ENCODE data around the gene COL9A3. TPM values are rescaled to one million over a fixed set of nuclear protein-coding genes. Genes with fewer than 3 reads are reported as not detected.
A peak's percentile ranks its signal among the peaks of the same experiment; 100 is the strongest.

COL9A3 gene
- total and polyA plus RNA-seq, 11 donors: 0.67 to 6.0 (median 2.0) TPM

- WGBS, 4 donors: 1 to 2% (median 1%) methylated on average over 26 to 129 of the region's 129 CpGs
- H3K36me3 ChIP-seq: peaks cover 0 to 16% (median 7%) of the 10 kb centered on the region in 9 donors
- H3K9me3 ChIP-seq: no peaks in the 10 kb centered on the region
- intact Hi-C loops (cut with DNase I): loop anchor here in 2 of 10 donors (5.0 kb wide), 2 partner anchors 41 to 66 kb away; partner anchors contain the start of gene DIDO1 (in 1 of the 2)
- peaks cover 0 to 21% (median 12%) of the 10 kb centered on the region in 12 donors for H3K4me1 ChIP-seq
- no peak for TF ChIP-seq POLR2A (IDR thresholded peaks at IDR 0.05)
- H3K27ac ChIP-seq: no peak overlapping the region
- no peaks in the 10 kb centered on the region for H3K27me3 ChIP-seq
- peak overlapping the region in 11 of 12 donors; percentile 14 to 66 (median 50) for H3K4me3 ChIP-seq
- DNase-seq: peak in 1 of 5 donors; percentile 47
- ATAC-seq: no peak
Measured at GRCh38 chr20:62860924-62861691, 44.3 kb downstream of the COL9A3 start.

- 9 to 34% (median 17%) methylated on average over 17 to 70 of the region's 70 CpGs for WGBS, 4 donors
- Histone ChIP-seq H3K36me3 (peaks cover 0 to 12% (median 6%) of the 10 kb centered on the region in 9 donors), H3K27ac (peak within 1 kb of the TSS in 6 of 12 donors; percentile 32 to 72 (median 42)), H3K27me3 (no peaks in the 10 kb centered on the region), H3K4me3 (peak within 1 kb of the TSS in 11 of 12 donors; percentile 14 to 66 (median 50)), H3K4me1 (peaks cover 0 to 21% (median 12%) of the 10 kb centered on the region in 12 donors), H3K9me3 (no peaks in the 10 kb centered on the region)
- no peak for TF ChIP-seq CTCF (IDR thresholded peaks at IDR 0.05)
- TF ChIP-seq POLR2A (IDR thresholded peaks at IDR 0.05): peak in 1 of 2 donors; percentile 20
- intact Hi-C loops (cut with DNase I): loop anchor here in 2 of 10 donors (5.0 kb wide), 2 partner anchors 40 to 65 kb away; partner anchors contain the start of gene DIDO1 (in 1 of the 2)
- ATAC-seq: peak; percentile 84 to 98 (median 98)
- DNase-seq: peak; percentile 89 to 97 (median 90)
Measured at GRCh38 chr20:62861726-62862336, 45.0 kb downstream of the COL9A3 start, which contains the start of gene TCFL5. TSS of gene TCFL5 (minus strand) at chr20:62861822. CDS start at chr20:62861670, 152 bp downstream.

GRCh38 chr20:62864207-62864606, 47.4 kb downstream of the COL9A3 start:
- Histone ChIP-seq H3K4me3 (no peak overlapping the region), H3K27me3 (no peaks in the 10 kb centered on the region), H3K27ac (no peak overlapping the region), H3K36me3 (no peaks in the 10 kb centered on the region), H3K9me3 (no peaks in the 10 kb centered on the region), H3K4me1 (peaks cover 0 to 21% (median 12%) of the 10 kb centered on the region in 12 donors)
- intact Hi-C loops (cut with DNase I): loop anchor here in 2 of 10 donors (5.0 kb wide), 2 partner anchors 38 to 63 kb away; partner anchors contain the start of gene DIDO1 (in 1 of the 2)
- WGBS, 4 donors: 85 to 94% (median 91%) methylated on average over 7 of the region's 7 CpGs
- DNase-seq (no peak), ATAC-seq (no peak)
- TF ChIP-seq POLR2A (IDR thresholded peaks at IDR 0.05) (no peak), CTCF (IDR thresholded peaks at IDR 0.05) (no peak)

DNA sequence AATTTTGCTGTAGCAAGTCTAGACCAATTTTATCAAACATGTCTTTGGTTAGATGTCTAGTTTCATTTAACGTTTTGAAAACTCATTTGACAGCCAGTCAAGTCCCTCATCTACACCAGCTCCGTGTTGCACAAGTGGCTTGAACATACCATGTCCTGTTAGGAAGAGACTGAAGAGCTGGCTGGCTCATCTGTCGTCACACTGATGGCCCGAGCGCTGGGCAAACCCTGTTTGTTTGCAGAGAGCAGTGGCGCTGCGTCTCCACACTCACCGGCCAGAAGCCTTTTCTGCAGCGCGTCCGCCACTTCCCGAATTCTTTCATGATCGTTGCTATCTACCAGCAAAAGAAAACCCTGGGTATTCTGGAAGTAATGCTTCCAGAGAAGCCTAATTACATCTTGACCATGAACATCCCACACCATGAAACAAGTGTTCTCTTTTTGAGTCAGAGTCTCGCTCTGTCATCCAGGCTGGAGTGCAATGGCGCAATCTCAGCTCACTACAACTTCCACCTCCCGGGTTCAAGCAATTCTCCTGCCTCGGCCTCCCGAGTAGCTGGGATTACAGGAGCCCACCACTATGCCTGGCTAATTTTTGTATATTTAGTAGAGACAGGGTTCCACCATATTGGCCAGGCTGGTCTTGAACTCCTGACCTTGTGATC, 55.5 kb downstream of the COL9A3 start:
- Histone ChIP-seq H3K27me3 (no peaks in the 10 kb centered on the region), H3K4me3 (no peak overlapping the region), H3K36me3 (no peaks in the 10 kb centered on the region), H3K9me3 (peaks cover 0 to 6% (median 0%) of the 10 kb centered on the region in 12 donors), H3K4me1 (peaks cover 6 to 28% (median 18%) of the 10 kb centered on the region in 12 donors), H3K27ac (no peak overlapping the region)
- 78 to 86% (median 80%) methylated on average over 18 of the region's 18 CpGs for WGBS, 4 donors
- no peak for TF ChIP-seq POLR2A (IDR thresholded peaks at IDR 0.05)
- TF ChIP-seq CTCF (IDR thresholded peaks at IDR 0.05): no peak
- no peak for DNase-seq
- no peak for ATAC-seq
- intact Hi-C loops (cut with DNase I): loop anchor here in 8 of 10 donors (2.0 to 10.0 kb wide), 3 partner anchors 52 to 136 kb away; partner anchors contain the start of genes BHLHE23 (in 2 of the 8) and DIDO1 (in 2 of the 8)
